ENCODE results near the gene RALB.

Gene RALB

DNA sequence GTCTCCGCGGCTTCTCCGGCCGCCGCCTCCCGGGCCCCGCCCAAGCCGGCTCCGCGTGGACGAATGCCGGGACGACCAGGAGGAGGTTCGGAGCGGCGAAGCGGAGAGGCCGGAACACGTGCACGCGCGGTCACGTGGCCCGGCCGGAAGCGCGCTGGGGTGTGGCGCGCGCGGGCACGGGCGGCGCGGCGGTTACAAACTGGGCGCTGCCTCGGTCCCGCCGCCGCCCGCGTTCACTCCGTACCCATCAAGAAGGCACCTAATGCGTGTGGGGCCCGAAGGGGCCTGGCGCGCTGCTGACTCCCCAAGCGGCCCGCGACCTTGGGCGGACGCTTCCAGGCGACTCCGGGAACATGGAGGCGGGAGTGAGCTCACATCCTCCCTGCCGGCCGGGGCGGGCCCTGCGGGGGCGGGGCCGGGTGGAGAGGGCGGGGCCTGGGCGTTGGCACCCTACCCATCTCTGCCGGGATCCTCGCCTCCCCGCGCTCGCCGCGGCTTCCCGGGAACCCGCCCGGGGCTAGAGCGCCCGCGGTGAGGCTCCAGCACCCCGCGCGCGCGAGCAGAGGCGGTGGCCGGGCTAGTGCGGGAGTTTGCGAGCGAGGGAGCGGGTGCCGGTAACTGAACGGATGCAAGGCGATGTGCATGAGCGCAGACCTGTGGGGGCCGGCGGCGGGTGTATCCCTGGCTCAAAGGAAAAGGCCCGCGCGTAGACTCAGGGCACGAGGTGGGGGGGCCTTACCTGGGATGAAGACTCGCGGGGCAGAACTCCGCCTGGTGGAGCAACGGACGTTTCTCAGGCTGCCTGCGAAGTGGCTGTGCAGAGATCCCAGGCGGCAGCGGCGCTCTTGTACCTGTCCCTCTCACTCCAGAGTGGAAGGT is 29.4 kb upstream of the RALB start, which contains the start of gene TMEM185B:
Gene TMEM185B (minus strand): TSS at position 367 of the 879 bp plus-strand sequence. CDS start 424 bp downstream, outside the sequence.
- H3K9me3 ChIP-seq (ENCODE audit: control insufficient read depth, insufficient read depth, low read length): peaks cover 3% of the 10 kb centered on the region; the same call in 1 of the 2 replicates
- no peaks in the 10 kb centered on the region for H3K9me2 ChIP-seq (replicated peaks; ENCODE audit: control insufficient read depth, low read length)
- TF ChIP-seq, protein P1, sequence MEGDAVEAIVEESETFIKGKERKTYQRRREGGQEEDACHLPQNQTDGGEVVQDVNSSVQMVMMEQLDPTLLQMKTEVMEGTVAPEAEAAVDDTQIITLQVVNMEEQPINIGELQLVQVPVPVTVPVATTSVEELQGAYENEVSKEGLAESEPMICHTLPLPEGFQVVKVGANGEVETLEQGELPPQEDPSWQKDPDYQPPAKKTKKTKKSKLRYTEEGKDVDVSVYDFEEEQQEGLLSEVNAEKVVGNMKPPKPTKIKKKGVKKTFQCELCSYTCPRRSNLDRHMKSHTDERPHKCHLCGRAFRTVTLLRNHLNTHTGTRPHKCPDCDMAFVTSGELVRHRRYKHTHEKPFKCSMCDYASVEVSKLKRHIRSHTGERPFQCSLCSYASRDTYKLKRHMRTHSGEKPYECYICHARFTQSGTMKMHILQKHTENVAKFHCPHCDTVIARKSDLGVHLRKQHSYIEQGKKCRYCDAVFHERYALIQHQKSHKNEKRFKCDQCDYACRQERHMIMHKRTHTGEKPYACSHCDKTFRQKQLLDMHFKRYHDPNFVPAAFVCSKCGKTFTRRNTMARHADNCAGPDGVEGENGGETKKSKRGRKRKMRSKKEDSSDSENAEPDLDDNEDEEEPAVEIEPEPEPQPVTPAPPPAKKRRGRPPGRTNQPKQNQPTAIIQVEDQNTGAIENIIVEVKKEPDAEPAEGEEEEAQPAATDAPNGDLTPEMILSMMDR (IDR thresholded peaks at IDR 0.05; ENCODE audit: low read depth, low read length, poor library complexity, severe bottlenecking): no peak
- TF ChIP-seq EZH2phosphoT487 (IDR thresholded peaks at IDR 0.05; ENCODE audit: borderline replicate concordance, low read length): no peak
- peak within 1 kb of the TSS; percentile 94 for H3K4me2 ChIP-seq (ENCODE audit: low read length)
- no peaks in the 10 kb centered on the region for H4K20me1 ChIP-seq (ENCODE audit: control insufficient read depth, insufficient read depth, low read depth, low read length)
- peak within 1 kb of the TSS; percentile 65 for H3K27ac ChIP-seq (ENCODE audit: low read depth, low read length)
- H3K4me1 ChIP-seq (ENCODE audit: control insufficient read depth, low read length): peaks cover 44% of the 10 kb centered on the region
- H3K79me2 ChIP-seq (ENCODE audit: control insufficient read depth, low read length): peaks cover 28% of the 10 kb centered on the region
- H3K4me3 ChIP-seq (ENCODE audit: low read length): peak within 1 kb of the TSS; percentile 74
- H3F3A ChIP-seq (ENCODE audit: control insufficient read depth, insufficient read depth): peaks cover under 1% of the 10 kb centered on the region; the same call in 1 of the 2 replicates
- peaks cover 12% of the 10 kb centered on the region for H3K36me3 ChIP-seq (ENCODE audit: control insufficient read depth, low read length)
- no peaks in the 10 kb centered on the region for H3K27me3 ChIP-seq (ENCODE audit: control insufficient read depth, low read length)

DNA sequence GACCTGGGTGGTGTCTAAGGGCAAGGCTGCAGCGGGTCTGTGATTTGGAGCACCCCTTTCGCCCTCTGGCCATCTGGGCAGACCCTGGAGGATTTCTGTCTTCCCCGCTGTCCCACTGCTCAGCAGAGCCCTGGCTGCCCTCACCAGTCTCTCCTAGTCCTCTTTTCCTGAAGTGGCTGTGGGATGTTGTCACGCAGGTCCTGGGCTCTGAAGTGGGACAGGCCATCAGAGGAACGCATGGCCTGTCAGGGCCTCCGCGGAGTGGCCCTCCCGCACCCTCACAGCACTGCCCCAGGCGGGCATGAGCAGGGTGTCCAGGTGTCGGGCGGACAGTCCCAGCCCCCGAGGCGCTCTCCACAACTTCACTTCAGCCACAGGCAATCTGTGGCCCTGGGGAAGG is 28.4 kb upstream of the RALB start:
- H3F3A ChIP-seq (ENCODE audit: control insufficient read depth, insufficient read depth): peaks cover 3% of the 10 kb centered on the region; the same call in 1 of the 2 replicates
- H3K27ac ChIP-seq (ENCODE audit: low read depth, low read length): no peak overlapping the region
- H3K4me3 ChIP-seq (ENCODE audit: low read length): peak overlapping the region; percentile 74
- H3K9me2 ChIP-seq (replicated peaks; ENCODE audit: control insufficient read depth, low read length): no peaks in the 10 kb centered on the region
- peaks cover 12% of the 10 kb centered on the region for H3K36me3 ChIP-seq (ENCODE audit: control insufficient read depth, low read length)
- H3K4me2 ChIP-seq (ENCODE audit: low read length): peak overlapping the region; percentile 94
- TF ChIP-seq, protein P1 (IDR thresholded peaks at IDR 0.05; ENCODE audit: low read depth, low read length, poor library complexity, severe bottlenecking): no peak
- no peak for TF ChIP-seq EZH2phosphoT487 (IDR thresholded peaks at IDR 0.05; ENCODE audit: borderline replicate concordance, low read length)
- no peaks in the 10 kb centered on the region for H3K27me3 ChIP-seq (ENCODE audit: control insufficient read depth, low read length)
- H3K4me1 ChIP-seq (ENCODE audit: control insufficient read depth, low read length): peaks cover 54% of the 10 kb centered on the region
- no peaks in the 10 kb centered on the region for H4K20me1 ChIP-seq (ENCODE audit: control insufficient read depth, insufficient read depth, low read depth, low read length)
- peaks cover 3% of the 10 kb centered on the region; the same call in 1 of the 2 replicates for H3K9me3 ChIP-seq (ENCODE audit: control insufficient read depth, insufficient read depth, low read length)
- H3K79me2 ChIP-seq (ENCODE audit: control insufficient read depth, low read length): peaks cover 28% of the 10 kb centered on the region

DNA sequence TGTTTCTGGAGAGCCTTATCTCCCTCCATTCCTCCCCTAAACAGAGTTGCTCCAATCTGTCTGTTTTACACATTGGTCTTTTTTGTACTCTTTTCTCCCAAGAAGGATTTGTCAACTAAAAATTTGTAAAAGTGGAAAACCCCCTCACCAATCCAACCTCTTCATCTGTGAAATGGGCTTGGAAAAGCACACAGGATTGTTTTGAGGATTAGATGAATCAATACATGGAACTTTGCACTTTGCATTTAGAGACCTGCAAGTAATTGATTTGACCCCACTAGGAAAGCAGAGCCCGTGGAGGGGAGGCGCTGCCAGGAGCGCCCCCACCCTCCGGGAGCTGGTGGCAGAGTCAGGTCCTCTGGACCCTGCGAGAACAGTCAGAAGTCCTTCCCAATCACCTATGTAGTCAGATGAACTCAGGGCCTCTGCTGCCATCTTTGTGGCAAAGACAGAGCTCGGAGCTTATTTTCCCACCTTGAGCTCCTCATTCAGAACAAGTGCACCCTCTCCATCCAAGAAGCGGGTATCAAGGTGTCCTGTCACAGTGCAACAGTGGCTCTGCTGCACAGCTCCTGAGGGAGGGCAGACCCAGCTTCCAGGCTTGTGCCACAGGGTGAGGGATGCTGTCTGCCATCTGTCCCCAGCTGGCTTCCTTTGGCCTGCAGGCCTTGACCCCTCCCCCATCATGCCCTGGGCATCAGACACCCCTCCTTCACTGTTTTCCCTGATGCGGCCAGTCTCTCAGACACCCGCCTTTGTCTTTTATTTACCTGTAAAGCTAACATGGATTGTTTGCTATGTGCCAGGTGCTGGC is 27.7 kb upstream of the RALB start:
- Histone ChIP-seq H3K36me3 (ENCODE audit: control insufficient read depth, low read length) (peaks cover 12% of the 10 kb centered on the region; the same call in 1 of the 2 replicates), H3K4me2 (ENCODE audit: low read length) (peak overlapping the region; percentile 94; the same call in 1 of the 2 replicates), H3K9me2 (replicated peaks; ENCODE audit: control insufficient read depth, low read length) (no peaks in the 10 kb centered on the region), H3K27me3 (ENCODE audit: control insufficient read depth, low read length) (no peaks in the 10 kb centered on the region), H3K79me2 (ENCODE audit: control insufficient read depth, low read length) (peaks cover 25% of the 10 kb centered on the region), H3F3A (ENCODE audit: control insufficient read depth, insufficient read depth) (peaks cover 3% of the 10 kb centered on the region; the same call in 1 of the 2 replicates), H3K4me1 (ENCODE audit: control insufficient read depth, low read length) (peaks cover 58% of the 10 kb centered on the region), H3K4me3 (ENCODE audit: low read length) (no peak overlapping the region), H3K9me3 (ENCODE audit: control insufficient read depth, insufficient read depth, low read length) (peaks cover 3% of the 10 kb centered on the region; the same call in 1 of the 2 replicates), H4K20me1 (ENCODE audit: control insufficient read depth, insufficient read depth, low read depth, low read length) (no peaks in the 10 kb centered on the region), H3K27ac (ENCODE audit: low read depth, low read length) (no peak overlapping the region)
- no peak for TF ChIP-seq EZH2phosphoT487 (IDR thresholded peaks at IDR 0.05; ENCODE audit: borderline replicate concordance, low read length)
- TF ChIP-seq, protein P1 (IDR thresholded peaks at IDR 0.05; ENCODE audit: low read depth, low read length, poor library complexity, severe bottlenecking): no peak
